ENCODE results near the gene SCMH1.

The SCMH1 gene

DNA sequence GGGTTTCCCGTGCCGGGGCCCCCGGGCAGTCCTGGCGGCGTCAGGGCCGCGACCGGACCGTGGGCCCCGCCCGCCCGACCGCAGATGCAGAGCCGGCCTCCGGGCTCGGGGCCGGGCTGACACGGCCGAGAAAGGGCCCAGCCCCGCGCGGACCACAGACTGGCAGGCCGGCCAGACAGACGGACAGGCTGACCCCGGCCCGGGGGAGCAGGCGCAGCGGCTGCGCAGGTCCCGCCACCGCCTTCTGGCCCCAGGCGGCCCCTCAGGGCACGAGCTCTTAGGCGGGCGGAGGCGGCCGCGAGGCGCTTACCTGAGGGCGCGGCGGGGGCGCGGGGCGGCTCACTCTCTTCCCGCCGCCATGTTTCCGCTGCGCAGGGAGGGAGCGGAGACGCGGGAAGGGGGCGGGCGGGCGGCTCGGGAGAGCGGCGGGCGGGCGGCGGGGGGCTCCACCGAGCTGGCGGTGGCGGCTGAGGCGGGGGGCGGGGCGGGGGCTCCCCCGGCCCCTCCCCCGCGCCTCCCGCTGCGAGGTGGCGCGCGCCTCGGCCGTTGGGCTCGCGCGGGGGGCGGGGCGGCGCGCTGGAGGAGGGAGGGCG is at the start of gene SCMH1:
Gene SCMH1, minus strand, starts transcription at position 558 of the 593 bp plus-strand sequence. CDS start 56,173 bp downstream, outside the sequence.
- DNase-seq (ENCODE audit: low read depth in 2 of 2, low spot score in 1 of 2) = peak; percentile 16 to 28

DNA sequence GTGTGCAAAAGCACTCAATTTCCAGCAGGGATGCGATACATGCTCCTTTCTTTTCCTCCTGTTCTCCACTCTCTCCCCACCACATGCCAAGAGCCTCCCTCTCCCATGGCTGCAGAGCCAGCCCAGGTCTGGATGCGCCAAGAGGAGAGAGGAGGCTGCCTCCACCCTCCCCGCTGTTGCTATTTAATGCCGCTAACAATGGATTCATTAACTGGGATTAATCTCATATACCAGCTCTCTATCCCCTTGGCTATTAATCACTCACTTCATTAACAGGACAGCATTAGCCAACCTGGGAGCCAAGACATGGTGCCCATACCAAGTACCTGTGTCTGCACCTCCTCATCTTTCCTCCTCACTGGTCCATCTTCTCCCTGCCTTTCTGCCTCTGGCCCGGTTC is 49.1 kb upstream of the SCMH1 start:
- no peak for DNase-seq (ENCODE audit: low read depth in 2 of 2, low spot score in 1 of 2)

GRCh38 chr1:41289196-41289595 is 47.1 kb upstream of the SCMH1 start:
- no peak for DNase-seq (ENCODE audit: low read depth in 2 of 2, low spot score in 1 of 2)

GRCh38 chr1:41286992-41287391 is 44.9 kb upstream of the SCMH1 start:
- no peak for DNase-seq (ENCODE audit: low read depth in 2 of 2, low spot score in 1 of 2)

GRCh38 chr1:41286486-41286885 is 44.4 kb upstream of the SCMH1 start:
- DNase-seq (ENCODE audit: low read depth in 2 of 2, low spot score in 1 of 2) = no peak

- DNase-seq (ENCODE audit: low read depth in 2 of 2, low spot score in 1 of 2) = no peak
Measured at GRCh38 chr1:41285818-41286217, 43.7 kb upstream of the SCMH1 start.

- no peak for DNase-seq (ENCODE audit: low read depth in 2 of 2, low spot score in 1 of 2)
Measured at GRCh38 chr1:41284121-41284520, 42.0 kb upstream of the SCMH1 start.

- DNase-seq (ENCODE audit: low read depth in 2 of 2, low spot score in 1 of 2) = no peak
Measured at GRCh38 chr1:41282679-41283317, 40.7 kb upstream of the SCMH1 start.

- no peak for DNase-seq (ENCODE audit: low read depth in 2 of 2, low spot score in 1 of 2)
Measured at GRCh38 chr1:41281334-41281733, 39.2 kb upstream of the SCMH1 start.

DNA sequence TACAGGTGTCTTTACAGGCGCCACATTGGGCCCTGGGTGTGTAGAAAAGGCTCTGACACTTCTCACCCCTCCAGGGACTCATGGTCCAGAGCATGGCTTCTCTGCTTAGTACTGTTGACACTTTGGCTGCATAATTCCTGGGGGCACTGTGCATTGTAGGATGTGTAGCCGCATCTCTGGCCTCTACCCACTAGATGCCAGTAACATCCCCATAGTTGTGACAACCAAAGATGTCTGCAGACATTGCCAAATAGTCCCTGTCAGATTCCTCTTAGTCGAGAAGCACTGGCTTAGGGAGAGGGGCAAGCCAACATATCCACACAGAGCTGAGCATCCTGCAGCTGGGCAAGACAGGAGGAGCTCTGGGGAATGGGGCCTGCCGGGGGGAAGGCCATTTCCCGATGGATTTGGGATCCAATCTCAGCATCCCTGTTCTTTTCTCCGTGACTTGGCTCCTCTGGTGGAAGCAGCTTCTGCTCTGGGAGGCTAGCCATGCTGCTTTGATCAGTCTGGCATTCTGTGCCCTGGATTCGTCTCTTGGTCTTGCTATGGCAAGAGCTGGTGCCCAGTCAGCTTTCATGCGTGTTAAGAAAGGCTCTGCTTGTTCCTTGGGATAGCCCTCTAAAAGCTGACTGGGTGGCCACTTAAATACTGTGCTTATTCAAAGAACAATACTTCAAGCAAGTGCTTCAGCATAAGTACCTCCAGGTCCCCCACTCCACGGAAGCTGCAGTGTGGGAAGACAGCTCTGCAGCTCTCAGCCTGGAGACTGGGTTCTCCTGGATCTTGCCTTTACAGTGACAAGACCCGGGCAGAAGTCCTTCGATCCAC is 38.3 kb upstream of the SCMH1 start:
- no peak for DNase-seq (ENCODE audit: low read depth in 2 of 2, low spot score in 1 of 2)

GRCh38 chr1:41278076-41278475 is 36.0 kb upstream of the SCMH1 start:
- DNase-seq (ENCODE audit: low read depth in 2 of 2, low spot score in 1 of 2) = no peak

DNA sequence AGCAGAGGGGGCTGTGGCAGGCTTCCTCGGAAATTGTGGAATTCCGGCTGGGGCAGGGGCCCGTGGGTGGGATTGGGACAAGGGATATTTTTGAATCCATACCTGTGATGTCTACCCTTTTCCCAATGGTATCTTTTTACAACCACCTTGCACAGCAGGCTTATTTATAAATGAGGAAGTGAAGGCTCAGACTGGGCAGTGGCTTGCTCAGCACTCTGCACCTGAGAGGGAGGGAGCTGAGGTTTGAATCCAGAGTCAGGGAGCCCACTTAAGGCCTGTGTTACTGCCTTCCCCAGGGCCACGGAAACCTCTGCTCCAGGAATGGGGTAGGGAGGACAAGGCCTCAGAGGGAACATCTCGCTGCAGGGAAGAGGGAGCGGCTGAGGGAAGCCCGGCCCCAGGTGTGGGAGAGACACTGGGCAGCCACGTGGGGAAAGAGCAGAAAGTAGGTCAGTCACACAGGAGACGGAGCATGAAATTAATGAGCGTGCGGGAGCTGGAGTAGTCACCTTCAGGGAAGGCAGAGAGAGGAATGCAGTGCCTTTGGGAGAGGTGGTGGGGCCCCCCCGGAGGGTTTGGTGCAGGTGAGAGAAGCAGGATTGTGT is 35.4 kb upstream of the SCMH1 start:
- no peak for DNase-seq (ENCODE audit: low read depth in 2 of 2, low spot score in 1 of 2)

DNA sequence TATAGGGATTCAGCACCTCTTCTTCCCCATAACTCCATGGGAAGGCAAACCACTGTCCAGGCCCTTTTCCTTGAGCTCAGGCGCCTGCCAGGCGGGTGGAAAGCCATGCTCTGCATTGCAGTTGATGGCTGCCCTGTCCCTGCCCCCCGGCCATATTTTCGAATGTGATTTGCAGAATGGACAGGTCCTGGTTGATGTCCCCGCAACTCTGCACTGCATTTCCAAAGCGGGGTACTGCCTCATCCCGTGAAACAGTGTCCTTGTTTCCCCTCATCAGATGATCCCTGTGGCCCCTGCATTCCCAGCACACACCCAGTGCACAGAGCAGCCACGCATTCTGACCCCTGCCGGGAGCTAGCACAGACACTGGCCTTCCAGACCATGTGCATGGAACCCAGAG is 33.7 kb upstream of the SCMH1 start:
- no peak for DNase-seq (ENCODE audit: low read depth in 2 of 2, low spot score in 1 of 2)

GRCh38 chr1:41274752-41275545 is 32.8 kb upstream of the SCMH1 start:
- no peak for DNase-seq (ENCODE audit: low read depth in 2 of 2, low spot score in 1 of 2)

- no peak for DNase-seq (ENCODE audit: low read depth in 2 of 2, low spot score in 1 of 2)
Measured at GRCh38 chr1:41272601-41273000, 30.5 kb upstream of the SCMH1 start.

- DNase-seq (ENCODE audit: low read depth in 2 of 2, low spot score in 1 of 2) = peak; percentile 22 to 45
Measured at GRCh38 chr1:41268154-41268770, 26.2 kb upstream of the SCMH1 start.

GRCh38 chr1:41261926-41262618 is 20.0 kb upstream of the SCMH1 start:
- DNase-seq (ENCODE audit: low read depth in 2 of 2, low spot score in 1 of 2) = no peak

- DNase-seq (ENCODE audit: low read depth in 2 of 2, low spot score in 1 of 2) = no peak
Measured at GRCh38 chr1:41260768-41261167, 18.7 kb upstream of the SCMH1 start.

- DNase-seq (ENCODE audit: low read depth in 2 of 2, low spot score in 1 of 2) = no peak
Measured at GRCh38 chr1:41259221-41259620, 17.1 kb upstream of the SCMH1 start.

- DNase-seq (ENCODE audit: low read depth in 2 of 2, low spot score in 1 of 2) = no peak
Measured at GRCh38 chr1:41255978-41256377, 13.9 kb upstream of the SCMH1 start.
